ENCODE measurements around the gene HEATR1. TPM values are rescaled to one million over a fixed set of nuclear protein-coding genes. Genes with fewer than 3 reads are reported as not detected.

Gene HEATR1
- total and polyA plus RNA-seq, 11 donors = 2.4 to 17.2 (median 9.9) TPM

- intact Hi-C loops (cut with DNase I) = no loop called here
- no peak for ATAC-seq
- H3K4me3 ChIP-seq = peak overlapping the region in 3 of 12 donors; percentile 18 to 29 (median 29)
- no peak overlapping the region for H3K27ac ChIP-seq
- no peaks in the 10 kb centered on the region for H3K27me3 ChIP-seq
- DNase-seq = no peak
- H3K4me1 ChIP-seq = peaks cover 0 to 6% (median 0%) of the 10 kb centered on the region in 12 donors
- H3K36me3 ChIP-seq = no peaks in the 10 kb centered on the region
- WGBS, 4 donors = 80 to 86% (median 82%) methylated on average over 11 of the region's 11 CpGs
- no peak for TF ChIP-seq CTCF (IDR thresholded peaks at IDR 0.05)
- no peaks in the 10 kb centered on the region for H3K9me3 ChIP-seq
Observed at GRCh38 chr1:236511735-236512418, 92.4 kb downstream of the HEATR1 start.

- intact Hi-C loops (cut with DNase I) = no loop called here
- H3K27ac ChIP-seq = no peak overlapping the region
- no peak for TF ChIP-seq CTCF (IDR thresholded peaks at IDR 0.05)
- TF ChIP-seq POLR2A (IDR thresholded peaks at IDR 0.05) = no peak
Observed at GRCh38 chr1:236509647-236510401, 94.5 kb downstream of the HEATR1 start.

GRCh38 chr1:236509203-236509602 is 95.1 kb downstream of the HEATR1 start:
- H3K27ac ChIP-seq = no peak overlapping the region
- H3K27me3 ChIP-seq = no peaks in the 10 kb centered on the region
- ATAC-seq = no peak
- WGBS, 4 donors = 88 to 100% (median 94%) methylated on average over 1 of the region's 1 CpG
- no peak overlapping the region for H3K4me3 ChIP-seq
- no peak for DNase-seq
- H3K36me3 ChIP-seq = no peaks in the 10 kb centered on the region
- TF ChIP-seq CTCF (IDR thresholded peaks at IDR 0.05) (no peak), POLR2A (IDR thresholded peaks at IDR 0.05) (no peak)
- H3K9me3 ChIP-seq = no peaks in the 10 kb centered on the region
- H3K4me1 ChIP-seq = peaks cover 0 to 5% (median 0%) of the 10 kb centered on the region in 12 donors
- intact Hi-C loops (cut with DNase I) = no loop called here

More at GRCh38 chr1:236509647-236510401, 94.5 kb downstream of the HEATR1 start:
- Histone ChIP-seq H3K36me3 (no peaks in the 10 kb centered on the region), H3K4me1 (peaks cover 0 to 5% (median 0%) of the 10 kb centered on the region in 12 donors), H3K4me3 (no peak overlapping the region), H3K27me3 (no peaks in the 10 kb centered on the region), H3K9me3 (no peaks in the 10 kb centered on the region)
- WGBS, 4 donors = 75 to 88% (median 82%) methylated on average over 8 of the region's 8 CpGs
- ATAC-seq (no peak), DNase-seq (no peak)

GRCh38 chr1:236508593-236509027 is 95.7 kb downstream of the HEATR1 start:
- Histone ChIP-seq H3K27ac (peak overlapping the region in 5 of 12 donors; percentile 7 to 92 (median 73)), H3K9me3 (no peaks in the 10 kb centered on the region), H3K4me1 (peaks cover 0 to 5% (median 0%) of the 10 kb centered on the region in 12 donors), H3K36me3 (no peaks in the 10 kb centered on the region), H3K27me3 (no peaks in the 10 kb centered on the region), H3K4me3 (no peak overlapping the region)
- TF ChIP-seq POLR2A (IDR thresholded peaks at IDR 0.05) (no peak), CTCF (IDR thresholded peaks at IDR 0.05) (no peak)
- 83 to 90% (median 86%) methylated on average over 6 of the region's 6 CpGs for WGBS, 4 donors
- intact Hi-C loops (cut with DNase I) = no loop called here
- DNase-seq (no peak), ATAC-seq (no peak)
